Measurements from ENCODE around the gene COL26A1.

The COL26A1 gene

DNA sequence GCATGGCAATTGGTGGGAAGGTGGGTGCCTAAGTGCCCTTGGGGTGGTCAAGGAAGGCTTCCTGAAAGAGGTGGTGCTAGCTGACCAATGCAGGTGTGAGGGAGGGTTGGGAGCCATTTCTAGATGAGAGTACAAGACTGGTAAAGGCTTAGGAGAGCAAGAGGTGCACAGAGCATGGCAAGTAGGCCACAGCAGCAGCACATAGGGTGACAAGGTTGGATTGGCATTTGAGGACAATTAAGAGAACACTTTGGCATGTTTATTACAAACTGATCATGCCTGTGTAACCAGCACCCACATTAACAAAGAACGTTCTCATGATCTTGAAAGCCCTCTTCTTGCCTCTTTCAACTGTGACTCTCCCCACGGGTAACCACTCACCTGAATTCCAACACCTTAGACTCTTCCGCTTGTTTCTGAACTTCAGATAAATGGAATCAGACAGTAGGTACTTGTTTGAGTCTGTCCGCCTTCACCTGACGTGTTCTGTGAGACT lies 158.8 kb downstream of the COL26A1 start:
- Histone ChIP-seq H3K9me3 (ENCODE audit: control insufficient read depth in 5 of 5, low read length in 5 of 5) (peaks cover 0 to 14% (median 3%) of the 10 kb centered on the region in 5 donors), H3K27me3 (ENCODE audit: control insufficient read depth in 5 of 5, insufficient read depth in 4 of 5, low read length in 5 of 5) (peaks cover 0 to 2% (median 0%) of the 10 kb centered on the region in 5 donors), H3K4me3 (ENCODE audit: low read depth in 1 of 5, low read length in 5 of 5) (no peak overlapping the region), H3K36me3 (ENCODE audit: control insufficient read depth in 5 of 5, insufficient read depth in 5 of 5, low read length in 5 of 5) (no peaks in the 10 kb centered on the region), H3K27ac (ENCODE audit: low read depth, low read length) (no peak overlapping the region), H3K4me1 (ENCODE audit: control insufficient read depth in 5 of 5, insufficient read depth in 5 of 5, low read length in 5 of 5) (peaks cover 0 to 29% (median 18%) of the 10 kb centered on the region in 5 donors), H3K9ac (ENCODE audit: low read length in 5 of 5) (no peak overlapping the region)

DNA sequence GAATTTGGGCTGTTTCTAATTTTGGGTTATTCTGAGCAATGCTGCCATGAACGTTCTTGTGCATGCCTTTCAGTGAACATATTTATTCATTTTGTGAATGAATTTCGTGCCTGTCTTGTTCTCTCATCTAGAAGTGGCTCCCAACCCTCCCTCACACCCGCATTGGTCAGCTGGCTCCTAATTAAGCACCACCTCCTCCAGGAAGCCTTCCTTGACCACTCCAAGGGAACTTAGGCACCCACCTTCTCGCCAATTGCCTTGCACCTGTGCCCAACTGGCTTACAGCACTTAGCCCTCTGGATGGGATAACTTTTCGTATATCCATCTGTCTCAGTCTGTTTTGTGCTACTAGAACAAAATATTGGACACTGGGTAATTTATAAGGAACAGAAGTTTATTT lies 159.3 kb downstream of the COL26A1 start:
- Histone ChIP-seq H3K4me3 (ENCODE audit: low read depth in 1 of 5, low read length in 5 of 5) (no peak overlapping the region), H3K9me3 (ENCODE audit: control insufficient read depth in 5 of 5, low read length in 5 of 5) (peaks cover 0 to 14% (median 3%) of the 10 kb centered on the region in 5 donors), H3K27ac (ENCODE audit: low read depth, low read length) (no peak overlapping the region), H3K27me3 (ENCODE audit: control insufficient read depth in 5 of 5, insufficient read depth in 4 of 5, low read length in 5 of 5) (no peaks in the 10 kb centered on the region), H3K36me3 (ENCODE audit: control insufficient read depth in 5 of 5, insufficient read depth in 5 of 5, low read length in 5 of 5) (no peaks in the 10 kb centered on the region), H3K9ac (ENCODE audit: low read length in 5 of 5) (no peak overlapping the region), H3K4me1 (ENCODE audit: control insufficient read depth in 5 of 5, insufficient read depth in 5 of 5, low read length in 5 of 5) (peaks cover 0 to 23% (median 18%) of the 10 kb centered on the region in 5 donors)

DNA sequence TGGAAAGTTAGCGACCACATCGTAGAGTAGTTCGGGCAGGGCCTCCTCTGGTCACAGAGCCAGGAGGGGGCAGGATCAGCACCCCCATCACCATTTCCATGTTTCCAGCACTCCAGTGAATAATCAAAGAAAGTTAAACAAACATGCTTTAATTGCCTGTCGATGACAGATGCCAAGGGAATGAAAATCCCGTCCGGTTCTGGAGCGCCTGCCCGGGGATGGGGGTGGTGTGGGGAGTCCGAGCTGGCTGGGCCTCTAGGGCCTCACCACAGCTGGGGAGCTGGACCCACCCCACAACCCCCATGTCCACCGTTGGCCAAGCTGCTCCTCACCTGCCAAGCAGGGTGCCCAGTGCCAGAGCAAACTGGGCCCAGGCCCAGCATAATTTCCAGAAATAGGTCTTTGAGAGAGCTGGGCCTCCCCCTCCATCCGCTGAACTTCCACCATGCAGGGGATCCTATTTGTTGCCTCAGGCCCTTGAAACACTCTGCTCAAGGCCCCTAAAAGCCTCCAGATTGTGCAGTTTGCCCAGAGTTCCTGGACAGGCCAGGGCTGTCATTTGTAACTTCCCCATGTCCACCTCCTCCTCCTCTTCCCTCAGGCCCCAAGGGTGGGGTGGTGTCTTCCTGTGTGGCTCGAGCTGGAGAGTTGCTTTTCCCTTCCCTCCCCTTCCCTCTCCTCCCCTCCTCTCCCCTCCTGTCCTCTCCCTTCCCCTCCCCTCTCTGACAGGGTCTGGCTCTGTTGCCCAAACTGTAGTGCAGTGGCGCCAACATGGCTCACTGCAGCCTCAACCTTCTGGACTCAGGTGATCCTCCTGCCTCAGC lies 165.4 kb downstream of the COL26A1 start:
- peaks cover 0 to 8% (median 3%) of the 10 kb centered on the region in 5 donors for H3K9me3 ChIP-seq (ENCODE audit: control insufficient read depth in 5 of 5, low read length in 5 of 5)
- H3K4me3 ChIP-seq (ENCODE audit: low read depth in 1 of 5, low read length in 5 of 5): no peak overlapping the region
- no peaks in the 10 kb centered on the region for H3K4me1 ChIP-seq (ENCODE audit: control insufficient read depth in 5 of 5, insufficient read depth in 5 of 5, low read length in 5 of 5)
- no peak overlapping the region for H3K27ac ChIP-seq (ENCODE audit: low read depth, low read length)
- peaks cover 0 to 4% (median 2%) of the 10 kb centered on the region in 5 donors for H3K27me3 ChIP-seq (ENCODE audit: control insufficient read depth in 5 of 5, insufficient read depth in 4 of 5, low read length in 5 of 5)
- H3K9ac ChIP-seq (ENCODE audit: low read length in 5 of 5): no peak overlapping the region
- H3K36me3 ChIP-seq (ENCODE audit: control insufficient read depth in 5 of 5, insufficient read depth in 5 of 5, low read length in 5 of 5): no peaks in the 10 kb centered on the region

DNA sequence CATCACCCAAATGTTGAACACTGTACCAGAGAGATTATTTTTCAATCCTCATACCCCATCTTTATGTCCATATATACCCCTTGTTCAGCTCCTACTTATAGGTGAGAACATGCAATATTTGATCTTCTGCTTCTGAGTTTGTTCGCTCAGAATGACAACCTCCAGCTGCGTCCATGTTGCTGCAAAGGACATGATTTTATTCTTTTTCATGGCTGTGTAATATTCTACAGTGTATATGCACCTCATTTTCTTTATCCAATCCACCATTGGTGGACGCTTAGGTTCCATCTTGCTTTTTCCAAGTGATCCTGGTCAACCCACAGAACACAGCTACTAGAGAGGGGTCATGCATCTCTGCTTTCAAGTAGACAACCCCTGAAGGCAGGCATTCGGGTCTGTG lies 166.9 kb downstream of the COL26A1 start:
- no peaks in the 10 kb centered on the region for H3K4me1 ChIP-seq (ENCODE audit: control insufficient read depth in 5 of 5, insufficient read depth in 5 of 5, low read length in 5 of 5)
- no peak overlapping the region for H3K27ac ChIP-seq (ENCODE audit: low read depth, low read length)
- H3K4me3 ChIP-seq (ENCODE audit: low read depth in 1 of 5, low read length in 5 of 5): no peak overlapping the region

DNA sequence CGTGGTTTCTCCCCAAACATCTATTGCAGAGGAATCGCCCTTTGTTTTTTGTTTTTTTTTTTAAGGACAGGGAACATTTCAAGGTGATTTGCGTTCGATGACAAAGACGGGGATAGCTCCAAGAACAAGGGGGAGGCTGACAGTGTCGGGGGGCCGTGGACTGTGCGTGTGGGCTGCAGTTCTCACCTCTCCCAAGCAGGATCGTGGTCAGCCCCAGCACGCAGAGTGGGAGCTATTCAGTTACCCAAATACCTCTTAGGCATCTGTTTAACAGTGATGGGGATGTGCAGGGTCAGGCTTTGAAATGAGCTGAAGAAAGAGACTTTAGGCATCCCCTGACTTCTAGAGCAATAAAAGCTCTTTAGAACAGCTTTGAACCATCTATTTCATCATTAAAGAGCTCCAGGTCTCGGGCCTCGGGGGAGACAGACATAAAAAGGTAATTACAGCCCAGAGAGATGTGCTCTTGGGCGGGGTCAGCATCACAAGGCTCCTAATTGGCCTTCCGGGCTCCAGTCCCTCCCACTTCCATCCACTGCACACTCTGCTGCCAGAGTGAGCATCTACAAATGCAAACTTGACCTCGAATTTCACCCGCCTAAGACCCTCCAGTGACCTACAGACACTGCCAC lies 169.2 kb downstream of the COL26A1 start:
- no peaks in the 10 kb centered on the region for H3K36me3 ChIP-seq (ENCODE audit: control insufficient read depth in 5 of 5, insufficient read depth in 5 of 5, low read length in 5 of 5)
- H3K27ac ChIP-seq (ENCODE audit: low read depth, low read length): no peak overlapping the region
- H3K9me3 ChIP-seq (ENCODE audit: control insufficient read depth in 5 of 5, low read length in 5 of 5): peaks cover 0 to 9% (median 3%) of the 10 kb centered on the region in 5 donors

More for the DNA sequence above, 166.9 kb downstream of the COL26A1 start:
- Histone ChIP-seq H3K9ac (ENCODE audit: low read length in 5 of 5) (no peak overlapping the region), H3K27me3 (ENCODE audit: control insufficient read depth in 5 of 5, insufficient read depth in 4 of 5, low read length in 5 of 5) (peaks cover 0 to 8% (median 2%) of the 10 kb centered on the region in 5 donors), H3K36me3 (ENCODE audit: control insufficient read depth in 5 of 5, insufficient read depth in 5 of 5, low read length in 5 of 5) (no peaks in the 10 kb centered on the region), H3K9me3 (ENCODE audit: control insufficient read depth in 5 of 5, low read length in 5 of 5) (peaks cover 0 to 6% (median 3%) of the 10 kb centered on the region in 5 donors)

DNA sequence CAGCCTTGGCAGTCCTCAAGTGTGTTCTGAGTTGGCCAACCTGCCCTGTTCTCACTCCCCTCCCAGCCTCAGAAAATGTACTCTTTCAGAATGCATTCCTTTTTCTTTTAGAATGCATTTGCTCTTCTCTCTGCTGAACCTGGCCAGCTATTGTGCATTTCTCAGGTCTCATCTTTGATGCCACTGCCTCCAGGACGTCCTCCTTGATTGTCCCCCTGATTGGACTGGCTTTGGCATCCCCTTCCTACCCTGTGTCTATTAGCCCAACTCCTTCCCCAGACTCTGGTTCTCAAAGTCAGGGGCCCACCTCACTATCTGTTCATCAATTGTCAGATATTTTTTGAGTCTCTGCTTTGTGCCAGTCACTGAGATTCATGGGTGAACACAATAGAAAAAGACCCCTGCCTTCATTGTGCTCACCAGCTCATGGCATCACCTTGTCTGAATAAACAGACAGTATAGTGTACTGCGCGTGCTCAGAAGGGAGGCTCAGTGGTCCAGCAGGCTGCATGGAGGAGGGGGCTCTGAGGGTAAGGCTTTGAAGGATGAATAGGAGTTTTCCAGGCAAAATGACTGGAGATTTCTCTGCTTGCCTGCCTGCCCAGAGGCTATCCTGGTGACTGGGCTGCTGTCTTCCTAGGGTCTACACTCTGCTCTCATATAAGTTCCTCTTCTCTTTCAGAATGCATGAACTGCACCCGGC lies 169.9 kb downstream of the COL26A1 start:
- H3K36me3 ChIP-seq (ENCODE audit: control insufficient read depth in 5 of 5, insufficient read depth in 5 of 5, low read length in 5 of 5): no peaks in the 10 kb centered on the region
- no peak overlapping the region for H3K9ac ChIP-seq (ENCODE audit: low read length in 5 of 5)
- H3K4me1 ChIP-seq (ENCODE audit: control insufficient read depth in 5 of 5, insufficient read depth in 5 of 5, low read length in 5 of 5): peaks cover 0 to 12% (median 8%) of the 10 kb centered on the region in 5 donors
- no peak overlapping the region for H3K4me3 ChIP-seq (ENCODE audit: low read depth in 1 of 5, low read length in 5 of 5)
- peaks cover 0 to 9% (median 3%) of the 10 kb centered on the region in 5 donors for H3K9me3 ChIP-seq (ENCODE audit: control insufficient read depth in 5 of 5, low read length in 5 of 5)
- peaks cover 0 to 8% (median 2%) of the 10 kb centered on the region in 5 donors for H3K27me3 ChIP-seq (ENCODE audit: control insufficient read depth in 5 of 5, insufficient read depth in 4 of 5, low read length in 5 of 5)
- no peak overlapping the region for H3K27ac ChIP-seq (ENCODE audit: low read depth, low read length)

More for the DNA sequence above, 169.2 kb downstream of the COL26A1 start:
- Histone ChIP-seq H3K4me1 (ENCODE audit: control insufficient read depth in 5 of 5, insufficient read depth in 5 of 5, low read length in 5 of 5) (peaks cover 0 to 12% (median 5%) of the 10 kb centered on the region in 5 donors), H3K27me3 (ENCODE audit: control insufficient read depth in 5 of 5, insufficient read depth in 4 of 5, low read length in 5 of 5) (peaks cover 0 to 8% (median 2%) of the 10 kb centered on the region in 5 donors), H3K9ac (ENCODE audit: low read length in 5 of 5) (no peak overlapping the region), H3K4me3 (ENCODE audit: low read depth in 1 of 5, low read length in 5 of 5) (no peak overlapping the region)

DNA sequence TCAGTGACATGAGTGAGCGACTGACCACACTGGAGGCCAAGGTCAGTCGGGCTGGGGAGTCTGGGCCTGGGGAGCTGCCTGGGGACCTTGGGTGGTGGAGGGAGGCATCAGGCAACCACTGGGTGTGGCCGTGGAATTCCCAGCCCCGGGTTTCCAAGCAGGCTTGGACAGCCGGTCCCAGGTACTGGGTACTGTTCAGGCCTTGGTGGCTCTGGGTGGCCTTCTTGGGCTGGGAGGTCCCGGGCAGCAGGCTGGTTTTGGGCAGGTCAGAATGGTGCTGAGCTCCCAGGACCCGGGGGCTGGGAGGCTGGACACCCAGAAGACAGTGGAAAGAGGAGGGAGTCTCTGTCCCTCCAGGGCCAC lies 170.4 kb downstream of the COL26A1 start:
- H3K4me1 ChIP-seq (ENCODE audit: control insufficient read depth in 5 of 5, insufficient read depth in 5 of 5, low read length in 5 of 5): peaks cover 0 to 12% (median 8%) of the 10 kb centered on the region in 5 donors
- H3K27ac ChIP-seq (ENCODE audit: low read depth, low read length): no peak overlapping the region
- no peak overlapping the region for H3K9ac ChIP-seq (ENCODE audit: low read length in 5 of 5)
- no peaks in the 10 kb centered on the region for H3K36me3 ChIP-seq (ENCODE audit: control insufficient read depth in 5 of 5, insufficient read depth in 5 of 5, low read length in 5 of 5)
- H3K4me3 ChIP-seq (ENCODE audit: low read depth in 1 of 5, low read length in 5 of 5): no peak overlapping the region
- H3K27me3 ChIP-seq (ENCODE audit: control insufficient read depth in 5 of 5, insufficient read depth in 4 of 5, low read length in 5 of 5): peaks cover 0 to 8% (median 2%) of the 10 kb centered on the region in 5 donors
- peaks cover 0 to 9% (median 3%) of the 10 kb centered on the region in 5 donors for H3K9me3 ChIP-seq (ENCODE audit: control insufficient read depth in 5 of 5, low read length in 5 of 5)

DNA sequence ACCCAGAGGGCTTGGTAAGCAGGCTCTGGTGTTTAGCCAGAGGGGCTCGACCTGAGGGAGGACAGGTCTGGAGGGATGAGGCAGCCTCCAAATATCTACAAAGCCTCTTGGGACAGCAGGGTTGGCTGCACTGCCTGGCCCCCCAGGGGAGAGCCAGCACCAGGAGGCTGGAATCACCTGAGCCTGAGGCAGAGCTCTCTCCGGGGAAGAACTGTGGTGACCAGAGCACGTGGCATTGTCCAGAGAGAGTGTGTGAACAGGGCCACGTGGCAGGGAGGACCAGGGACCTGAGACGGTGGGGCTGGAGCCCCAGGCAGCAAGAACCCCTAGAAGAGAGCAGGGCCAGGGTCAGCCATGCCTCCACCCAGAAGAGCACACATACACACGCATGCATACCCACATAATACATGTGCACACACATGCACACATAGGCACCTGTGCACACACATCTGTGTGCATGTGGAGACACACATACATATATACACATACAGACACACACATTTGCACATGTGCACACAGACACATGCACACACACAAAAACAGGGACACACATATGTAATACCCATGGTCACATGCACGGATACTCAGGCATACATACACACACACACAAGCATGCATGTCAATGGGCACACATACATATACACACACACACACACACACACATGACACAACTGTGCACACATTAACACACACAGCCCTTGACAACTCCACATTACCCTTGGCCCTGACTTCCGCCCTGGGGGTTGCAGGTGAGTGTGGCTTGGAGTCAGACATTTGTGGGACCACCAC lies 171.5 kb downstream of the COL26A1 start:
- H3K36me3 ChIP-seq (ENCODE audit: control insufficient read depth in 5 of 5, insufficient read depth in 5 of 5, low read length in 5 of 5): no peaks in the 10 kb centered on the region
- H3K4me3 ChIP-seq (ENCODE audit: low read depth in 1 of 5, low read length in 5 of 5): no peak overlapping the region
- H3K9ac ChIP-seq (ENCODE audit: low read length in 5 of 5): no peak overlapping the region
- no peak overlapping the region for H3K27ac ChIP-seq (ENCODE audit: low read depth, low read length)
- H3K9me3 ChIP-seq (ENCODE audit: control insufficient read depth in 5 of 5, low read length in 5 of 5): peaks cover 0 to 9% (median 3%) of the 10 kb centered on the region in 5 donors
- H3K27me3 ChIP-seq (ENCODE audit: control insufficient read depth in 5 of 5, insufficient read depth in 4 of 5, low read length in 5 of 5): peaks cover 0 to 8% (median 2%) of the 10 kb centered on the region in 5 donors
- peaks cover 0 to 18% (median 10%) of the 10 kb centered on the region in 5 donors for H3K4me1 ChIP-seq (ENCODE audit: control insufficient read depth in 5 of 5, insufficient read depth in 5 of 5, low read length in 5 of 5)

DNA sequence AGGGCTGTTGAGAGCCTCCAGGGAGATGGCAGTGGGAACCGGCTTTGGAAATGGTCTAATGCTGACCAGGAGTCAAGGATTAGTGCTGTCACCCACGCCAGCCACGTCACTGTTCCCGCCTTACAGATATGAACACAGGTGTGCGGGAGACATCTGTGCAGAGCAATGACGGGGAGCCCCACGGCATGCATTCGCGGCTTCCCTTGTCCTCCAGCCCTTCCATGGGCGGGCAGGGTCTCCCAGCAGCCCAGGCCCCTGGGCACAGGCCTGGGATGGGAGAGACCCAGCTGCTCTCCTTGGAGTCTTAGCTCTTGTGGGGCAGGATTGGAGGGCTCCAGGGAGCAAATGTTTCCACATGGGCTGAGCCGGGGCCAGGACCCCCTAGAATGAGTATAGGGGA lies 172.2 kb downstream of the COL26A1 start:
- H3K4me3 ChIP-seq (ENCODE audit: low read depth in 1 of 5, low read length in 5 of 5): no peak overlapping the region
- peaks cover 0 to 18% (median 10%) of the 10 kb centered on the region in 5 donors for H3K4me1 ChIP-seq (ENCODE audit: control insufficient read depth in 5 of 5, insufficient read depth in 5 of 5, low read length in 5 of 5)
- H3K36me3 ChIP-seq (ENCODE audit: control insufficient read depth in 5 of 5, insufficient read depth in 5 of 5, low read length in 5 of 5): no peaks in the 10 kb centered on the region
- peaks cover 0 to 5% (median under 1%) of the 10 kb centered on the region in 5 donors for H3K27me3 ChIP-seq (ENCODE audit: control insufficient read depth in 5 of 5, insufficient read depth in 4 of 5, low read length in 5 of 5)
- H3K9ac ChIP-seq (ENCODE audit: low read length in 5 of 5): no peak overlapping the region
- H3K9me3 ChIP-seq (ENCODE audit: control insufficient read depth in 5 of 5, low read length in 5 of 5): peaks cover 0 to 6% (median 3%) of the 10 kb centered on the region in 5 donors
- H3K27ac ChIP-seq (ENCODE audit: low read depth, low read length): no peak overlapping the region

All from subcutaneous abdominal adipose tissue (tissue), 5 donors.